A673 (cell line): ENCODE data around the gene ZNF865. TPM values are rescaled to one million over a fixed set of nuclear protein-coding genes. Genes with fewer than 3 reads are reported as not detected.

Experiments used
- BruUV-seq: library from RNA; stranded (reverse); fragments of 400-500 nt; replicated peaks from 2 replicates; lab custom pipeline; 2021; lab: Mats Ljungman, UMichigan
- CTCF ChIA-PET: fragments of 300-600 bp; sonication (Branson Sonifier 250); formaldehyde crosslinking; loops from one replicate; lab custom pipeline; 2022; ENCODE audit warnings: antibody characterized with exemption; lab: Charles Lee
- POLR2A ChIA-PET: fragments of 300-600 bp; sonication (Branson Sonifier 250); formaldehyde crosslinking; loops from one replicate; lab custom pipeline; 2022; ENCODE audit warnings: antibody characterized with exemption; ENCODE audit not compliant: low non-redundant PET; lab: Charles Lee
- DNase-seq: peaks from one replicate; pipeline ENCODE4 v3.0.0-alpha.2; 2015; ENCODE audit warnings: low spot score
- H3K27ac ChIP-seq: fragments of 200-600 bp; sonication (generic); 2 replicates; pipeline ENCODE4 v1.5.1; 2016; ENCODE audit warnings: mixed run types, low read depth, mild to moderate bottlenecking, mixed read lengths, antibody characterized with exemption, low read length; ENCODE audit not compliant: poor library complexity, severe bottlenecking
- H3K27me3 ChIP-seq: fragments of 200-600 bp; sonication (generic); replicated peaks from 2 replicates; pipeline ENCODE4 v1.6.1; 2017; ENCODE audit warnings: mixed run types, low read depth, mild to moderate bottlenecking, mixed read lengths, antibody characterized with exemption, low read length; ENCODE audit not compliant: insufficient read depth, poor library complexity
- H3K36me3 ChIP-seq: fragments of 200-600 bp; sonication (generic); 2 replicates; pipeline ENCODE4 v1.6.1; 2016; ENCODE audit warnings: mixed run types, mild to moderate bottlenecking, mixed read lengths, antibody characterized with exemption, low read length; ENCODE audit not compliant: insufficient read depth, poor library complexity, severe bottlenecking
- H3K4me1 ChIP-seq: fragments of 200-600 bp; sonication (generic); 2 replicates; pipeline ENCODE4 v1.6.1; 2017; ENCODE audit warnings: mixed run types, mild to moderate bottlenecking, mixed read lengths, antibody characterized with exemption, low read length; ENCODE audit not compliant: insufficient read depth, poor library complexity, severe bottlenecking
- H3K4me3 ChIP-seq: fragments of 200-600 bp; sonication (generic); 2 replicates; pipeline ENCODE4 v1.5.1; 2016; ENCODE audit warnings: low read depth, mixed run types, mild to moderate bottlenecking, mixed read lengths, low read length; ENCODE audit not compliant: poor library complexity, severe bottlenecking
- H3K9me3 ChIP-seq: fragments of 200-600 bp; sonication (generic); 2 replicates; pipeline ENCODE4 v1.6.1; 2016; ENCODE audit warnings: mixed run types, low read depth, mild to moderate bottlenecking, mixed read lengths, antibody characterized with exemption, low read length; ENCODE audit not compliant: poor library complexity, severe bottlenecking
- CTCF ChIP-seq: fragments of 300-800, 200-600 bp; sonication (generic); conservative IDR thresholded peaks from 2 replicates; pipeline ENCODE4 v1.5.1; 2017; ENCODE audit warnings: low read depth, mild to moderate bottlenecking, antibody characterized with exemption, low read length, moderate library complexity, mixed read lengths
- EZH2 ChIP-seq: fragments of 200-600 bp; sonication (generic); IDR thresholded peaks from 2 replicates; pipeline ENCODE4 v1.6.1; 2017; ENCODE audit warnings: borderline replicate concordance, low read depth, mild to moderate bottlenecking, mixed read lengths, antibody characterized with exemption, low read length; ENCODE audit not compliant: poor library complexity, severe bottlenecking
- intact Hi-C: fragments of 100-400 bp; cut with micrococcal nuclease; formaldehyde crosslinking; loops from one replicate; pipeline ENCODE4 v1.10.0; 2022; ENCODE audit not compliant: unreplicated experiment
- total RNA-seq: library from RNA; stranded (reverse); gene quantifications from 2 replicates; pipeline ENCODE4 v1.2.3, GENCODE V29; 2021

The ZNF865 gene
- total RNA-seq, 1 experiment from 2014 or later = 16.1 TPM

- CTCF ChIA-PET = no interaction called here
- Histone ChIP-seq H3K9me3 (no peaks in the 10 kb centered on the region), H3K36me3 (peaks cover 12% of the 10 kb centered on the region), H3K27ac (no peak overlapping the region), H3K27me3 (no peaks in the 10 kb centered on the region), H3K4me1 (peaks cover 5% of the 10 kb centered on the region), H3K4me3 (no peak overlapping the region)
- intact Hi-C loops = no loop called here
- no peak for DNase-seq
- POLR2A ChIA-PET = no interaction called here
- TF ChIP-seq EZH2 (no peak), CTCF (no peak)
- no TSS peak for BruUV-seq
Measured at GRCh38 chr19:55621673-55622231, 16.3 kb downstream of the ZNF865 start.

- POLR2A ChIA-PET = no interaction called here
- intact Hi-C loops = no loop called here
- CTCF ChIA-PET = no interaction called here
Measured at GRCh38 chr19:55622242-55622969, 17.0 kb downstream of the ZNF865 start.

GRCh38 chr19:55623130-55623529 is 17.7 kb downstream of the ZNF865 start:
- Histone ChIP-seq H3K27me3 (no peaks in the 10 kb centered on the region), H3K4me1 (peaks cover 5% of the 10 kb centered on the region), H3K4me3 (no peak overlapping the region), H3K36me3 (peaks cover 6% of the 10 kb centered on the region), H3K9me3 (no peaks in the 10 kb centered on the region), H3K27ac (peak overlapping the region; percentile 6)
- ChIA-PET CTCF (no interaction called here), POLR2A (no interaction called here)
- no TSS peak for BruUV-seq
- intact Hi-C loops = no loop called here
- no peak for DNase-seq
- TF ChIP-seq EZH2 (no peak), CTCF (no peak)

More at GRCh38 chr19:55622242-55622969, 17.0 kb downstream of the ZNF865 start:
- DNase-seq = no peak
- Histone ChIP-seq H3K27me3 (no peaks in the 10 kb centered on the region), H3K4me3 (no peak overlapping the region), H3K36me3 (peaks cover 8% of the 10 kb centered on the region), H3K27ac (no peak overlapping the region), H3K9me3 (no peaks in the 10 kb centered on the region), H3K4me1 (peaks cover 5% of the 10 kb centered on the region)
- BruUV-seq = no TSS peak
- TF ChIP-seq EZH2 (no peak), CTCF (no peak)
